ENCODE measurements around the gene UBE2D3. TPM values are rescaled to one million over a fixed set of nuclear protein-coding genes. Genes with fewer than 3 reads are reported as not detected.
"Not testable (repeated sequence)": the region's sequence is repeated elsewhere in the genome, so short reads cannot be mapped to it uniquely, and the experiment has no call there.

UBE2D3 gene
- total RNA-seq, 1 experiment from 2014 or later = 522 TPM

- DNase-seq (ENCODE audit: low spot score) = no peak
- in situ Hi-C loops (cut with HindIII; ENCODE audit: low sequenced_read_pairs) = no loop called here
These were observed 9.2 kb upstream of the UBE2D3 start for GRCh38 chr4:102836596-102836995.

- DNase-seq (ENCODE audit: low spot score) = no peak
- in situ Hi-C loops (cut with HindIII; ENCODE audit: low sequenced_read_pairs) = no loop called here
These were observed 5.3 kb upstream of the UBE2D3 start for GRCh38 chr4:102832667-102833066.

GRCh38 chr4:102832105-102832504 lies 4.8 kb upstream of the UBE2D3 start:
- DNase-seq (ENCODE audit: low spot score) = no peak
- in situ Hi-C loops (cut with HindIII; ENCODE audit: low sequenced_read_pairs) = no loop called here

GRCh38 chr4:102829803-102830202 lies 2.5 kb upstream of the UBE2D3 start:
- DNase-seq (ENCODE audit: low spot score) = no peak
- in situ Hi-C loops (cut with HindIII; ENCODE audit: low sequenced_read_pairs) = no loop called here

- in situ Hi-C loops (cut with HindIII; ENCODE audit: low sequenced_read_pairs) = no loop called here
- DNase-seq (ENCODE audit: low spot score) = no peak
These were observed 1.1 kb upstream of the UBE2D3 start for GRCh38 chr4:102828497-102828808.

GRCh38 chr4:102827674-102828496 lies 534 bp upstream of the UBE2D3 start:
- in situ Hi-C loops (cut with HindIII; ENCODE audit: low sequenced_read_pairs) = no loop called here
- DNase-seq (ENCODE audit: low spot score) = peak; percentile 100

- in situ Hi-C loops (cut with HindIII; ENCODE audit: low sequenced_read_pairs) = no loop called here
- DNase-seq (ENCODE audit: low spot score) = no peak
These were observed 1.1 kb downstream of the UBE2D3 start for GRCh38 chr4:102826105-102826889.

GRCh38 chr4:102825261-102826091 lies 1.9 kb downstream of the UBE2D3 start:
- in situ Hi-C loops (cut with HindIII; ENCODE audit: low sequenced_read_pairs) = no loop called here
- DNase-seq (ENCODE audit: low spot score) = peak; percentile 74

- in situ Hi-C loops (cut with HindIII; ENCODE audit: low sequenced_read_pairs) = no loop called here
- DNase-seq (ENCODE audit: low spot score) = no peak
These were observed 3.0 kb downstream of the UBE2D3 start for GRCh38 chr4:102824398-102824797.

GRCh38 chr4:102823897-102824296 lies 3.5 kb downstream of the UBE2D3 start:
- in situ Hi-C loops (cut with HindIII; ENCODE audit: low sequenced_read_pairs) = no loop called here
- no peak for DNase-seq (ENCODE audit: low spot score)

- in situ Hi-C loops (cut with HindIII; ENCODE audit: low sequenced_read_pairs) = no loop called here
- no peak for DNase-seq (ENCODE audit: low spot score)
These were observed 3.9 kb downstream of the UBE2D3 start for GRCh38 chr4:102823464-102823863.

- DNase-seq (ENCODE audit: low spot score) = no peak
- in situ Hi-C loops (cut with HindIII; ENCODE audit: low sequenced_read_pairs) = no loop called here
These were observed 7.6 kb downstream of the UBE2D3 start for GRCh38 chr4:102819588-102820365.

- in situ Hi-C loops (cut with HindIII; ENCODE audit: low sequenced_read_pairs); DNase-seq (ENCODE audit: low spot score): not testable (repeated sequence)
These were observed 8.3 kb downstream of the UBE2D3 start for GRCh38 chr4:102819100-102819499.

- in situ Hi-C loops (cut with HindIII; ENCODE audit: low sequenced_read_pairs) = no loop called here
- no peak for DNase-seq (ENCODE audit: low spot score)
These were observed 9.6 kb downstream of the UBE2D3 start for GRCh38 chr4:102817613-102818268.

- in situ Hi-C loops (cut with HindIII; ENCODE audit: low sequenced_read_pairs) = no loop called here
- no peak for DNase-seq (ENCODE audit: low spot score)
These were observed 10.2 kb downstream of the UBE2D3 start for GRCh38 chr4:102817021-102817605.

GRCh38 chr4:102815981-102816380 lies 11.4 kb downstream of the UBE2D3 start:
- DNase-seq (ENCODE audit: low spot score) = no peak
- in situ Hi-C loops (cut with HindIII; ENCODE audit: low sequenced_read_pairs) = no loop called here

GRCh38 chr4:102809691-102810090 lies 17.7 kb downstream of the UBE2D3 start:
- no peak for DNase-seq (ENCODE audit: low spot score)
- in situ Hi-C loops (cut with HindIII; ENCODE audit: low sequenced_read_pairs) = loop anchor here (10.0 kb wide), 1 partner anchor 185 kb away; no protein-coding TSS in a partner anchor

- no peak for DNase-seq (ENCODE audit: low spot score)
- in situ Hi-C loops (cut with HindIII; ENCODE audit: low sequenced_read_pairs) = loop anchor here (10.0 kb wide), 1 partner anchor 184 kb away; no protein-coding TSS in a partner anchor
These were observed 18.2 kb downstream of the UBE2D3 start for GRCh38 chr4:102809190-102809589.
